Activated gamma-delta T cell (primary cell): ENCODE data around the gene NR6A1.

ENCODE experiments used
- DNase-seq: peaks from one replicate; lab custom pipeline; 2025; lab: John Stamatoyannopoulos, UW

Gene NR6A1

GRCh38 chr9:124658165-124659017 is 112.7 kb downstream of the NR6A1 start:
- DNase-seq = no peak

DNA sequence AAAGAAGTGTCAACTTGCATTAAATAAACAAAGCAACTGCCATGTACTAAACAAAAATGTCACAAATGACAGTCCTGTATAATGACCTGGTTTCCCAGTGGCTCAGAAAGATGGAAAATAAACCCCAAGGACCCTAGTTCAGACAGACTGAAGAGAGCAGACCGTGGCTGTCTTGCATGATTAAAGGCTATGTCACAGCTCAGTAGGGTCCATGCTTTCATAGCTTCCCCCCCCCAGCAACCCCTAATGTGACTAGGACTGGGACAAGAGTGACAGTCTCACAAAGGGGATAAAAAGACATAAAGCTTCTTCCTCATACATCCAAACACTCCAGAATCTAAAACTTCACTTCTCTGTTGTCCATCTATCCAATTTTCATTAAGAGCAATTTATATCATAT is 113.6 kb downstream of the NR6A1 start:
- no peak for DNase-seq

DNA sequence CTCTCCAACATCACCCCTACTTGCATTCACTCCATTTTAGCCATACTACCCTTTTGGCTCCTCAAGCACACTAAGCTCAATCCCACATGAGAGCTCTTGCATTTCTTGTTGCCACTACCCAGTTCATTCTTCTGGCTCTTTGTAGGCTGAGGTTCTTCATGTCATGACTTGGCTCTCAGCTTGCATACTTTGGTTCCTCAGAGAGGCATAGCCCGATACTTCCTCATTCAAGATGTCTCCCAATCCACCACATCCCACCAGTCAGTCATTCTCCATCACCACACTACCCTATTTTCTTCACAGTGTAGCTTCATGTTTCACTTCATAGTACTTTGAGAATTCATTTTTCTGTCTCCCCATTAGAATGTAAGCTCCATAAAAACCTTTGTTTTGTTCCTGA is 116.7 kb downstream of the NR6A1 start:
- no peak for DNase-seq

- no peak for DNase-seq
Measured at GRCh38 chr9:124652615-124653393, 118.3 kb downstream of the NR6A1 start.

GRCh38 chr9:124652203-124652602 is 118.9 kb downstream of the NR6A1 start:
- no peak for DNase-seq

DNA sequence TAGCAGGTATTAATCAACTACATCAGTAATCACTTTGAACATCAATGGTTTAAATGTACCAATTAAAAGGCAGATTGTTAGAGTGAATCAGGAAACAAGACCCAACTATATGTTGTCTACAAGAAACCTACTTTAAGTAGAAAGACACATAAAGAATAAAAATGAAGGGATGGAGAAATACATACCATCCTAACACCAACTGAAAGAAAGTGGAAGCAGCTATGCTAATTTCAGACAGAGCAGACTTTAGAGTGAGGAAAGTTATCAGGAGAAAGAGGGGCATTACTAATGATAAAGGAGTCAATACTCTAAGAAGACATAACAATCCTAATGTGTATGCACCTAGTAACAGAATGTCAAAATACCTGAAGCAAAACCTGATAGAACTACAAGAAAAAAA is 125.8 kb downstream of the NR6A1 start:
- no peak for DNase-seq

GRCh38 chr9:124639637-124640036 is 131.5 kb downstream of the NR6A1 start:
- no peak for DNase-seq

DNA sequence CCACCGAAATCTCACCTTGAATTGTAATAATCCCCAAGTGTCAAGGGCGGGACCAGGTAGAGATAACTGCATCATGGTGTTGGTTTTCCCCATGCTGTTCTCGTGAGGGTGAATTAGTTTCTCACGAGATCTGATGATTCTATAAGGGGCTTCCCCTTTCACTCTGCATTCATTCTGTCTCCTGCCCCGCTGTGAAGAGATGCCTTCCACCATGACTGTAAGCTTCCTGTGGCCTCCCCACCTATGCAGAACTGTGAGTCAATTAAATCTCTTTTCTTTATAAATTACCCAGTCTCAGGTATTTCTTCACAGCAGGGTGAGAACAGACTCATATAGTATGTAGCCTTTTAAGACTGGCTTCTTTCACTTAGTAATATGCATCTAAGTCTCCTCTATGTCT is 135.8 kb downstream of the NR6A1 start:
- no peak for DNase-seq

- no peak for DNase-seq
Measured at GRCh38 chr9:124632077-124632621, 139.0 kb downstream of the NR6A1 start.

DNA sequence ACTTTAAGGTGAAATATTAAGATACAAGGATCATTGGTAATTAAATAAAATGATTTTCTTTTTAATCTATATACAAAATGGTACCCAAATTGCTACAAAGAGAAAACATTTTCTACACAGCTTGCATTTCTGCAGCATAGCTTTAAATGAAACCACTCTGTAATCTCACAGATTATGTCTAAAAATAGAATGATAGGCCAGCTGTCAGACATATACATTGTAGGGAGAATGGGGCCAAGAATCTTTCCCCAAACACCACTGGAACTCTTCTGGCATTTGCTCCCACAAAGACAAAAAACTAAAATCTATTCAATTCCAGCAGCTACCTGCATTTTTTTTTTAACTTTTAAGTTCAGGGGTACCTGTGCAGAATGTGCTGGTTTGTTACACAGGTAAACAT is 139.8 kb downstream of the NR6A1 start:
- DNase-seq = no peak

GRCh38 chr9:124629600-124629999 is 141.5 kb downstream of the NR6A1 start:
- no peak for DNase-seq

- no peak for DNase-seq
Measured at GRCh38 chr9:124628741-124629140, 142.4 kb downstream of the NR6A1 start.

DNA sequence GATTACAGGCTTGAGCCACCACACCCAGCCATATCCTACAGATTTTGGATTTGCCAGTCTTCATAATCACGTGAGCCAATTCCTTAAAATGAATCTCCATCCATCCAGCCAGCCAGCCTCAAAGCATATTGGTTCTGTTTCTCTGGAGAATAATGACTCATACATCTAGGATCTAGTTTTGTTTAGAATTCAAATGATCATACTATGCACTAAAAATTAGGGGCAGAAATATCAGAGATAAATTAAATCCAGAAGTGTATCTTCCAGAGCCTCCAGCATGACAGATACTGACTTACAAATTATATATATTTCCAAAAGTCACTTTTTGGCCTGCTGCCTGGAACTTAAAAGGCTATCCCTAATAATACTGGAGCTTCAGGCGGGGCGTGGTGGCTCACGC is 144.8 kb downstream of the NR6A1 start:
- no peak for DNase-seq

- no peak for DNase-seq
Measured at GRCh38 chr9:124625087-124625486, 146.0 kb downstream of the NR6A1 start.

DNA sequence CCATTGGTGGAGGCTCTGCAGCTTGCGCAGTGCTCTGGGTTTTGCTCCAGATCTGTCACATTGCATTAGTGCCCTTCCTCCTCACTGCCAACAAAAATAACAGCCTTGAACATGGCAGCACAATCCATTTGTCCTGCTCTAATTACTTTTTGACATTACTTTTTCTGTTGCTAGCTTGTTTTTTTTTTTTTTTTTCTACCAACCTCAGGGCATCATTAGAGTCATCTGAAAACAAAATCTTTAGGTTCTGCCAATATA is 146.4 kb downstream of the NR6A1 start:
- no peak for DNase-seq

GRCh38 chr9:124623966-124624734 is 147.0 kb downstream of the NR6A1 start:
- no peak for DNase-seq

GRCh38 chr9:124622882-124623281 is 148.2 kb downstream of the NR6A1 start:
- no peak for DNase-seq

- no peak for DNase-seq
Measured at GRCh38 chr9:124621371-124622328, 149.5 kb downstream of the NR6A1 start.

DNA sequence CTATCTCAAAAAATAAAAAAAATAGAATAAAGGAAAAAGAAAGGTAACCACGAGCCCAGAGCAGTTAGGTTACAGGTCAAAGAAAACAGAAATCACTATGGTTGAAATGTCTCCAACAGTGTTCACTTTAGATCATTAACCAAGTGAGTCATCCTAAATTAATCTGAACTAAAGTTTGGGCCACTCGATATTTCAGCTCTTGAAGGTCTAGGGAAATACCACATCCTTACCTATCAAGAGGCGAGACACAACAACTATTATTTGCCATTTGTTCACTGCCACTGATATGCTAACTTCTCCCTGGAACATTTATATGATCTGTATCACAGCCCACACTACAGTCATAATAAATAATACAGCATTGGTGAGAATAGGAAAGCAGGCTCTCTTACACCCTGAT is 152.6 kb downstream of the NR6A1 start:
- no peak for DNase-seq

DNA sequence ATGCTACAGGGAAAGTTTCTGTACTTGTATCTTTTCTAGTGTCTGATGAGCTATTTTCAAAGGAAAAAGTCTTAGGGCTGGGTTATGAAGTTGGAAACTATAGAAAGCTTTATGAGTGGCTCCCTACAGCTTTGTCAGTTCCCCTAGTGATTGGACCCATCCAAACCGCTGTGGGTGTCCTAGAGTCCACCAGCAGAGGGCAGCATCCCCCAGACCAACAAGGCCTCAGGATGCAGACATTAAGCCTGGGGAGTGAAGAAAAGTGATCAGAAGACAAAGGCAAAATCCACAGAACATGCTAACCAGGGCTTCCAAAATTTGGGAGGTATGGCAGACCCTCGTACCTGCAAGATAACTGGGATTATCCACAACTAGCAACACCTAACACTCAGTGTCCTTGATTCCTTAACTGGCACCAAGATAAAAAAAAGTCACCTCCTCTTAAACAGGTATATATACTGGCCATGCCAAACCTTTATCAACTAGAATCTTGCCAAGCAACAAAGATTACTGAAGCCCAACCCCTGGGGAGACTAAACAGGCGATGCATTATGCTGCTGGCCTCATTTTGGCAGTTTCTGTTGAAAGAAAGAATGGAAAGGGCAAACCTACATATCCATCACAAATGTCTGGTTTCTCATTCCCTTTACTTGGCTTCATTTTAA is 153.5 kb downstream of the NR6A1 start:
- no peak for DNase-seq

- no peak for DNase-seq
Measured at GRCh38 chr9:124616961-124617360, 154.2 kb downstream of the NR6A1 start.
